NOMO-1 (cell line): ENCODE results near the gene KIF5A.

Source experiments
- DNase-seq, 2 experiments: peaks; one replicate each; lab custom pipeline; 2025; ENCODE audit not compliant: unreplicated experiment in 2 of 2; lab: John Stamatoyannopoulos, UW

The KIF5A gene

GRCh38 chr12:57604992-57605810, 55.4 kb downstream of the KIF5A start:
- DNase-seq: no peak

- no peak for DNase-seq
Observed at GRCh38 chr12:57605811-57606311, 56.0 kb downstream of the KIF5A start.

GRCh38 chr12:57606399-57606798, 56.6 kb downstream of the KIF5A start:
- no peak for DNase-seq

- no peak for DNase-seq
Observed at GRCh38 chr12:57606821-57607220, 57.0 kb downstream of the KIF5A start.

- DNase-seq: no peak
Observed at GRCh38 chr12:57607958-57608663, 58.3 kb downstream of the KIF5A start.

DNA sequence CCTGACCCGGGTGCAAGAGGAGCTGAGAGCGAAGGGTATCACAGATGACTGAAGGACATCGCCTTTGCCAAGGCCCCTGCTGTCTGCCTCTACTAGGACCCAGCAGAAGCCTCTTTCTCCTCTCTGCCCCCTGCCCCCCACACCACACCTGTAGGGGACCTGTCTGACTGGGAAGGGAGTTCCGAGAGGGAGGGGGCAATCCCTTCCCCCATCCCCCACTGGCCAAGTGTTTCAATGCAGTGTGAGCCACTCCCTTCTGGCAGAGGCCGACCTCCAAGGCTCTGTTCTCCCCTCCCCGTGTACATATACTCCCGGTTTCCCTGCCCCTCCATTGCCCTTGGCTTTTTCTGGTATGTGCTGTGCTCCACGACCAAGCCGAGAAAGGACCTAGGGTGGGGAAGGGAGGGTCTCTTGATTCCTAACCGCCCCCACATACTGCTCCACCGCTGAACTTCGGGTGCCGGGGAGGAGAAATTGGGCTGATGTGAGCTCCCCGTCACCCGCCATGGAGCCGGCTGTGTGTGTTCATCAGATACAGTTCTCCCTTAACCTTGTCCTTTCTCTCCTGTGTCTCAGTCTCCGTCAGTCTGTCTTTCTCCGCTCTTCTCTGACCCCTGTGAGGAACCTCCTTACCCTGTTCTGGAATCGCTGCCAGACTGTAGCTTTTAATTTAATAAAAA, 59.4 kb downstream of the KIF5A start:
- no peak for DNase-seq

GRCh38 chr12:57609781-57610553, 60.1 kb downstream of the KIF5A start:
- no peak for DNase-seq

GRCh38 chr12:57610554-57611107, 60.8 kb downstream of the KIF5A start:
- no peak for DNase-seq

DNA sequence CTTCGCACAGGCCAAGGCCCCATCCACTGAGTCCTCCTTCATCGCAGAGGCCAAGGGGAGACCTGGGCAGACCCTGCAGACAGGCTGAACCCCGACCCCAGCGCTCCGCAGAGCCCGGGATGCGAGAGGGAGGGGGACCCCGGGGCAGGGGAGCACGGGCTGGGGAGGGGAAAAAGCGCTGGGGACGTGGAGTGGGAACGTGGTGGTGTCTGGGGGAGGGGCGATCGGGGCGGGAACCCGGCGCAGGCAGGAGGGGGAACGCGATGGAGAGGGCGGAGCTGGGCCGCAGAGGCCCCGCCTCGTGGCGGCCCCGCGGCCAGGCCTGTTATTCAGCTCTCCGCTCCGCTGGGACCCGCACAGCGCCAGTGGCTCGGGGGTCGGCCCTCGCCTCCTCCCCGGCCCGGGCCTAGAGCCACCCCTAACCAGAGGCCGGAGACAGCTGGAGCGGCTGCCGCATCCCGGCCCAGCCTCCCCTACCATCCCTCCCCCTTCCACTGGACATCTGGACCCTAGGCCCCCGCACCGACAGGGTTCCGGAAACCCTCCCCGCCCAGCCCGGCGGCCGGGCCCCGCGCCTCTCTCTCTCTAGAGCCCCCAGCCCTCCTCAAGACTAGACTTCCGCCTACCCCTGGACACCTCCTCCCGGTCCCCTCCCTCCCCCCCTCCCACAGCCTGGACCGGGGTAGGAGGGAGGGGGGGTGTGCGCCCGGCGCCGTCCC, 61.4 kb downstream of the KIF5A start, which contains the start of gene ARHGEF25:
ARHGEF25 (plus strand) TSS at position 328 of the 719 bp plus-strand sequence. CDS start 460 bp downstream, outside the sequence.
- peak in 1 of 2 experiments; percentile 14 for DNase-seq

GRCh38 chr12:57611827-57612710, 62.2 kb downstream of the KIF5A start:
- no peak for DNase-seq

DNA sequence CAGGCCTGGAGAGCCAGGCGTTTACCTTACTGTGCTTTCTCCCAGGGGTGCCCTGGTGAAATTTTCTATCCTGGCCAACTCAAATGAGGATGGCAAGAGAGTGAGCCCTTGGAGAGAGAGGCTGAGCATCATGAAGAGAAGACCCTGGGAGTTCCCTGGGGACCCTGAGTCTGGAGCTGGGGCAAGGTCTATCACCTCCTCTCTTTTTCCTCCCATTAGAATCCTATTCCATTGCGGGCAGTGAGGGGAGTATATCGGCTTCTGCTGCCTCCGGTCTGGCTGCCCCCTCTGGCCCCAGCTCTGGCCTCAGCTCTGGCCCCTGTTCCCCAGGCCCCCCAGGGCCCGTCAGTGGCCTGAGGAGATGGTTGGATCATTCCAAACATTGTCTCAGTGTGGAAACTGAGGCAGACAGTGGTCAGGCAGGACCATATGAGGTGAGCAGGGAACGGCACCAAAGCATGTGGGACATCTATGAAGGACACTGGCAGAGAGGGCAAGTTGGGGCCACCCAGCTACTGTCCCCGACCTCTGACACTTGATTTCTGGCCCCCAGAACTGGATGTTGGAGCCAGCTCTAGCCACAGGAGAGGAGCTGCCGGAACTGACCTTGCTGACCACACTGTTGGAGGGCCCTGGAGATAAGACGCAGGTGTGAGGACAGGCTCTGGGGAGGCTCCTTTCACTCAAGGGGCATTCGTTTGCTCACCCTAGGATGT, 63.0 kb downstream of the KIF5A start:
- no peak for DNase-seq

DNA sequence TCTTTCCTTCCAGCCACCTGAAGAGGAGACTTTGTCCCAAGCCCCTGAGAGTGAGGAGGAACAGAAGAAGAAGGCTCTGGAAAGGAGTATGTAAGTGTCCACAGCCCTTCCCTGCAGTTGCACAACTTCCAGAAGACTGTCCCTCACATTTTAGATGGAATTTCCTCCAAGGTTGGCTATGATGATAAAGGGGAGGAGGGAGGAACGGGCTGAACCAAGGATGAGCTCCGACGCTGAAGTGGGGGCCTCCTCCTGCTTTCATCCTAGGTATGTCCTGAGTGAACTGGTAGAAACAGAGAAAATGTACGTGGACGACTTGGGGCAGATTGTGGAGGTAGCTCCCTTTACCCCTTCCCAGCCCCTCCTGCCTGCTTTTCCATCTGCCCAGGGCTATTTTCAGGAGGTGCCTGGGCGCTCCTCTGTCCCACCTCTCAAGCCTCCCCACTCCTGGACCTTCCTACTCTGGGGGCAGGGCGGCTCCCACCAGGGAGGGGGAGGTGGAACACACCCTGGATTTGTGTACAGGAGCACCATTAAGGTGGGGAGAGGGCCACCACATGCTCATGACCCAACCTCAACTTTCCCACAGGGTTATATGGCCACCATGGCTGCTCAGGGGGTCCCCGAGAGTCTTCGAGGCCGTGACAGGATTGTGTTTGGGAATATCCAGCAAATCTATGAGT, 63.7 kb downstream of the KIF5A start:
- DNase-seq: no peak

DNA sequence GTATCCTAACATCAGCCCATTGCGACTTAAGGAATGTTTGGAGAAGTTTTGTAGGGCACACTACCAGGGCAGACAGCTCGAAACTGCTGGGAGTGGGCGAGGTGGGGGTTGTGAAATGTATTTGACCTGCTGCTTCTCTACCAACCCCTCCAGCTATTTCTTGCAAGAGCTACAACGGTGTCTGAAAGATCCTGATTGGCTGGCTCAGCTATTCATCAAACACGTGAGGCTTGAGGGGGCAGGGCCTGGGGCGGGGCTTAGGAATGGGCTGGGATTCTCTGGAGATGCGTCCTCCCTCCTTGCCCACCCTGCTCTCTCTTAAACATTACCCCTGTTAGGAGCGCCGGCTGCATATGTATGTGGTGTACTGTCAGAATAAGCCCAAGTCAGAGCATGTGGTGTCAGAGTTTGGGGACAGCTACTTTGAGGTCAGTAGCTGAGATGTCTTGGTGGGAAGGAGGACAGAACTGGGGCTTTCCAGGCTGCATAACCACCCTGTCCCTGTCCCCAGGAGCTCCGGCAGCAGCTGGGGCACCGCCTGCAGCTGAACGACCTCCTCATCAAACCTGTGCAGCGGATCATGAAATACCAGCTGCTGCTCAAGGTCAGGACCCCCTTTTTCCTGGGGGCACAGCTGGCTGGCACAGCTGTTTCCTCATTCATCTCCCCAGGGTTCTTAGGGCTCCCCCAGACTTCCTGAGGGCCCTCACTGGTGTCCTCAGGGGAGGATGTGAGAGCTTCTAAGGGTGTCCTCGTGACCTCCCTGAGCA, 64.5 kb downstream of the KIF5A start:
- DNase-seq: no peak

- no peak for DNase-seq
Observed at GRCh38 chr12:57614948-57615500, 65.2 kb downstream of the KIF5A start.

DNA sequence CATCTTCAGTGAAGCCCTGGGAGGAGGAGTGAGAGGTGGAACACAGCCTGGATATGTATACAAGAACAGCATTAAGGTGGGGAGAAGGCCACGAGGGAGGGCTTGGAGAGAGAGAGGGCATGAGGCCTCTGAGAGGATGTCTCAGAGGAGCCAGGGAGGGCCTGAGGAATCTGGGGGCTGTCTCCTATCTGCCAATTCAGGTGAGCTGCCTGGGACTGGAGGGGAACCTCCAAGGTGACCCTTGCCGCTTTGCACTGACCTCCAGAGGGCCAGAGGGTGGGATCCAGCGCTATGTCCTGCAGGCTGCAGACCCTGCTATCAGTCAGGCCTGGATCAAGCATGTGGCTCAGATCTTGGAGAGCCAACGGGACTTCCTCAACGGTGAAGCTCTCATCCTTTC, 65.8 kb downstream of the KIF5A start:
- no peak for DNase-seq

- no peak for DNase-seq
Observed at GRCh38 chr12:57616383-57617101, 66.7 kb downstream of the KIF5A start.
